PFSK-1 (cell line): Measurements from ENCODE around the gene TENM3.

ENCODE experiments used
- FOXP2 ChIP-seq: optimal IDR thresholded peaks from 2 replicates; pipeline ENCODE3; 2011; ENCODE audit warnings: borderline replicate concordance, control low read depth, inconsistent platforms; ENCODE audit not compliant: insufficient read depth; ENCODE audit errors: extremely low read length, extremely low read depth
- POLR2AphosphoS5 ChIP-seq: IDR thresholded peaks from 2 replicates; pipeline ENCODE4 v1.6.1; 2012; ENCODE audit warnings: low read depth, mild to moderate bottlenecking, control low read depth, low read length, moderate library complexity
- SIN3A ChIP-seq: IDR thresholded peaks from 2 replicates; pipeline ENCODE4 v1.6.1; 2012; ENCODE audit warnings: mild to moderate bottlenecking, low read length, moderate library complexity, borderline replicate concordance; ENCODE audit not compliant: insufficient read depth
- TAF1 ChIP-seq: IDR thresholded peaks from 2 replicates; pipeline ENCODE4 v1.6.1; 2012; ENCODE audit warnings: low read length, control low read depth, borderline replicate concordance; ENCODE audit not compliant: insufficient read depth
- TF ChIP-seq, protein P1 (sequence below), 2 experiments: IDR thresholded peaks; 2 replicates each; pipeline versions ENCODE4 v1.6.1 to v1.8.0; 2011 to 2012; ENCODE audit warnings: low read depth in 2 of 2, low read length in 2 of 2, control low read depth in 1 of 2, inconsistent platforms in 1 of 2, mild to moderate bottlenecking in 1 of 2, moderate library complexity in 1 of 2; ENCODE audit not compliant: insufficient read depth in 1 of 2

The TENM3 gene

DNA sequence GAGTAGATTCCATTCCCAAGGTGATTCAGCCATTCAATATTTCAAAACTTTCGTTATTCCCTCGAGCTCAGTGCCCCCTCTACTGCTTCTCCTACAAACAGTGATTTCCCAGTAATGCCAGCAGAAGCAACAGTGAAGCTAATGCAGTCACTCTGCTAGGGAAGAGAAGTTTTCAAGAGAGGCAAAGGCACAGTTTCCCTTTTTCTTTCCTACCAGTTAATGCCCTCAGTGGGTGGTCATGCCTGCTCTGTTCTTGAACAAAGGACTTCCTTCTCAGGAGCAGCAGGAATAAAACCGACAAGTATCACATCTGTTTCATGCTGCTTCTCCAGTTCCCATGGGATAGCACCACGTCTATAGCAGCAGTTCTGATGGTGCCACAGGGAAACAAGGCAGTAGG lies 317.2 kb downstream of the TENM3 start:
- TF ChIP-seq, protein P1, sequence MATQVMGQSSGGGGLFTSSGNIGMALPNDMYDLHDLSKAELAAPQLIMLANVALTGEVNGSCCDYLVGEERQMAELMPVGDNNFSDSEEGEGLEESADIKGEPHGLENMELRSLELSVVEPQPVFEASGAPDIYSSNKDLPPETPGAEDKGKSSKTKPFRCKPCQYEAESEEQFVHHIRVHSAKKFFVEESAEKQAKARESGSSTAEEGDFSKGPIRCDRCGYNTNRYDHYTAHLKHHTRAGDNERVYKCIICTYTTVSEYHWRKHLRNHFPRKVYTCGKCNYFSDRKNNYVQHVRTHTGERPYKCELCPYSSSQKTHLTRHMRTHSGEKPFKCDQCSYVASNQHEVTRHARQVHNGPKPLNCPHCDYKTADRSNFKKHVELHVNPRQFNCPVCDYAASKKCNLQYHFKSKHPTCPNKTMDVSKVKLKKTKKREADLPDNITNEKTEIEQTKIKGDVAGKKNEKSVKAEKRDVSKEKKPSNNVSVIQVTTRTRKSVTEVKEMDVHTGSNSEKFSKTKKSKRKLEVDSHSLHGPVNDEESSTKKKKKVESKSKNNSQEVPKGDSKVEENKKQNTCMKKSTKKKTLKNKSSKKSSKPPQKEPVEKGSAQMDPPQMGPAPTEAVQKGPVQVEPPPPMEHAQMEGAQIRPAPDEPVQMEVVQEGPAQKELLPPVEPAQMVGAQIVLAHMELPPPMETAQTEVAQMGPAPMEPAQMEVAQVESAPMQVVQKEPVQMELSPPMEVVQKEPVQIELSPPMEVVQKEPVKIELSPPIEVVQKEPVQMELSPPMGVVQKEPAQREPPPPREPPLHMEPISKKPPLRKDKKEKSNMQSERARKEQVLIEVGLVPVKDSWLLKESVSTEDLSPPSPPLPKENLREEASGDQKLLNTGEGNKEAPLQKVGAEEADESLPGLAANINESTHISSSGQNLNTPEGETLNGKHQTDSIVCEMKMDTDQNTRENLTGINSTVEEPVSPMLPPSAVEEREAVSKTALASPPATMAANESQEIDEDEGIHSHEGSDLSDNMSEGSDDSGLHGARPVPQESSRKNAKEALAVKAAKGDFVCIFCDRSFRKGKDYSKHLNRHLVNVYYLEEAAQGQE (IDR thresholded peaks at IDR 0.05; ENCODE audit: insufficient read depth in 1 of 2, low read depth in 2 of 2, low read length in 2 of 2) = no peak
- no peak for TF ChIP-seq FOXP2
- no peak for TF ChIP-seq POLR2AphosphoS5
- no peak for TF ChIP-seq TAF1
- TF ChIP-seq SIN3A = no peak

DNA sequence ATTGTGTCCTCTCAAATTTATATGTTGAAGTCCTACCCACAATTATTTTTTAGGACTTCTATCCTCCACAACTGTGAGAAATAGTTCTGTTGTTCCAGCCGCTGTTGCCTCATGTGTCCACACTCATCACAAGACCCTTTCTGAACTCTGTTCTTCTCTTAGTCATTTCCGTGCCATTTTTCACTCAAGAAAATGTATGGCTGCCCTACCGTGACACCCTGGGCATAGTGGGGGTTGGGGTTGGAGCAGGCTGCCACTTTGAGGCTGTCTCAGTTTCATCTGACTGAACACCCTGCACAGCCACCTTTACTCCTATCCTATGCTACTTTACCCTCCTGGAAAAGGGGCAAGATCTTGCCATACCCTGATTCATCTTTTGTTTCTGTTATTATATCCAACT lies 319.1 kb downstream of the TENM3 start:
- TF ChIP-seq, protein P1 (IDR thresholded peaks at IDR 0.05; ENCODE audit: insufficient read depth in 1 of 2, low read depth in 2 of 2, low read length in 2 of 2) = no peak
- TF ChIP-seq SIN3A = no peak
- no peak for TF ChIP-seq TAF1
- no peak for TF ChIP-seq FOXP2
- TF ChIP-seq POLR2AphosphoS5 = no peak

DNA sequence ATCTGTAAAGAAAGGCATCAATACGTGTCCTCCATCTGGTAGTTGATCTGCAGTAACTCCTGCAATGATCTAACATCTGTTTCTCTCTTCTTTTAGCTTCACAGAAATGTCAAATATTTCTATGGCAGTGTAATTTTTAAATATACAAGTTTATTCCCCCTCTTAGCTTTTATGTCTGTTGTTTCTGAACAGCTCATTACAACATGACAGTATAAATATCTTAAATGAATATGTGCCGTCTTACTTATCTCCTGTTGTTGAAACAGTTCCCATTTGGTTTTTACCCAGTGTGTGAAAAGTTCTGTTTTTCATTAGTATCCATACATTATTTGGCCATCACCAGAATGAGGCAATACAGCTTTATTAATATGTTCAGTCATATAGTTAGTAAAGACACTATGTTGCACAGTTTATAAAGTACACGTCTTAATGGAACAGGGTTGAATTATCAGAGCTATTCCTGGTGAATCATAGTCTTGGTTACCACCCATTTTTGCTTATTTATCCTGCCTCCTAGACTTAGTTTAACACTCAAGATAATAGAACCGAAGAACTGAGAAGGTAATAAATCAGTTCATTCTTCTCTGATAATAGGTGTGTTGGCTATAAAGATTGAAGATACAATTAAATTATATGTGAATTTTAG lies 321.6 kb downstream of the TENM3 start:
- TF ChIP-seq POLR2AphosphoS5 (no peak), TAF1 (no peak), SIN3A (no peak), FOXP2 (no peak)
- TF ChIP-seq, protein P1 (IDR thresholded peaks at IDR 0.05; ENCODE audit: insufficient read depth in 1 of 2, low read depth in 2 of 2, low read length in 2 of 2) = no peak

DNA sequence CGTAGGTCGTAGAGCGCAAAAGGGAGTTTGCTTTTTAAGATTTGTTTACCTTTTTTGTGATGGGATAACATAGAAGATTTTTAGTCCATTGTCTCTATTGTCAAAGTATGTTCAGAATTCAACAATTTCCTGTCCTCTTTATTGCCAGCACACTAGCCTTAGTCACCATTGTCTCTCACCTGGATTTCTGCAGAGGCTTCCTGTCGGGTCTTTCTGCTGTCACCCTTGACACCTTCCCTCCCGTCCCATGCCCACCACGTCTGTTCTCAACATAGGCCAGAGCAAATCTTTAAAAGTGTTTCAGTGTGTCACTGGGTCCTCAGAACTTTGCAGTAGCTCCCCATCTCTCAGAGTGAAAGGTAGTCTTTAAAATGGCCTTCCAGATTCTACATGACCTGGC lies 323.9 kb downstream of the TENM3 start:
- TF ChIP-seq FOXP2 (no peak), TAF1 (no peak), SIN3A (no peak), POLR2AphosphoS5 (no peak)
- TF ChIP-seq, protein P1 (IDR thresholded peaks at IDR 0.05; ENCODE audit: insufficient read depth in 1 of 2, low read depth in 2 of 2, low read length in 2 of 2) = no peak
